SHP77 (cell line): ENCODE data around the gene AKIRIN2.
"Not testable (repeated sequence)": the region's sequence is repeated elsewhere in the genome, so short reads cannot be mapped to it uniquely, and the experiment has no call there.

Source experiments
- DNase-seq, 2 experiments: peaks; one replicate each; lab custom pipeline; 2025; lab: John Stamatoyannopoulos, UW

Gene AKIRIN2

GRCh38 chr6:87718662-87719433, 16.8 kb upstream of the AKIRIN2 start:
- no peak for DNase-seq

DNA sequence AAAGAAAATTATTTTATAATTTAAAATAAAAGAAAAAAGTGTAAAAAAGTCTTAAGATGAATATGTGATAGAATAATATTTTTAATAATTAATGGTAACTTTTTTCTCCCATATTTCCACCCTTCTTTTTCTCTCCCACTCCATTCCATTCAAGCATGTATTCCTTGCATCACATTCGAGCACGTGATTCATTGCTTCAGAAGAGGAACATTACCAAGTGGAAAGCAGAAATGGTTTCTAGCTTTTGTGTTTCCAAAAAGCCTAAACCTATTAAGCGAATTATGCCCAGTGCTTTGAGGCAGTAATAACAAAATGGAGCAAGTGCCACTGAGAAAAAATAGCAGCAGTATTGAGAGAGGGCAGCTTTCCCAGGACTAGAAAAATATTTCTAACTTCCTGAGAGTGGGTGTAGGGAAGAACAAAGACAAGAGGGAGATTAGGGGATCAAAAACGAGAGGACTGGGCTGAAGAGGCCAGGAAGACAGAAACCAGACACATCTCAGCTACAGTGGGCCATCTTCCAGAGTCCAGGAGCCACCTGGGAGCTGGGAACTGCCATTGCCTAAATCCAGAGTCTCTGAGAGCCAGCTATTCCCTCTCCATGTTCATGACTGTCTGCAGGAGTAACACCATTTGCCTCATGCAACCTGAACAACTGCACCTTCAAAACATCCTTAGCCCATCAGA, 15.0 kb upstream of the AKIRIN2 start:
- no peak for DNase-seq

DNA sequence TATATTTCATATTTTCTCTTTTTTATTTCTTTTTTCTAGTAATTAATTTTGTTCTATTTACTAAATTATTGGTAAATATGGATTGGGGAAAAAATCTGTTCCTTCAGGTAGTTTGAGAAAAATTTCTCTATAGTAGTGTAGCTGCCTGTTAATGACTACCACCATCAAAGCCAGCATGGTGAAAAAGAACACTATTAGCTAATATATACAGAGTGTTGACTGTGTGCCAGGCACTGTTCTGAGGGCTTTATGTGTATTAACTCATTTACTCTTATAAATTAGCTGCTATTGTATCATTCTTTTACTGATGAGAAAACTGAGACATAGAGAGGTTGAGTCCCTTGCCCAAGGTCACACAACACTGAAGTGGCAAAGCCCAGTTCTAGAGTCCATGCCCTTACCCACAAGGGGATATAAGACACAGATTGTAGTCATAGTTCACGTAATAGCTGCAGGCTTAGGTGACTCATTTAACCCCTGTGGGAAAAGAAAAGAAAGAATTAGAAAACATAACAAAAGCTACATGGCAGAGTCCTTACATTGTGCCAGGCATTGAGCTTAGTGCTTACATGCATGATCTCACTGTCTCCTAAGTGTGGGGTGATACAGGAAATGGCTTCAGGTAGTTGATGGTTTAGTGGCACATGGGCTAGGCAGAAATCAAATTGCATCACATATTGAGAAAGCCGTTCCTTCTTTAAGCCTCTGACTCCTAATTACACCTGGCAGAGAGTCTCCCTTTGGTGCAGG, 12.2 kb upstream of the AKIRIN2 start:
- DNase-seq: no peak

- DNase-seq: not testable (repeated sequence)
These were observed 10.7 kb upstream of the AKIRIN2 start for GRCh38 chr6:87712713-87713112.

GRCh38 chr6:87710090-87710489, 8.1 kb upstream of the AKIRIN2 start:
- no peak for DNase-seq

DNA sequence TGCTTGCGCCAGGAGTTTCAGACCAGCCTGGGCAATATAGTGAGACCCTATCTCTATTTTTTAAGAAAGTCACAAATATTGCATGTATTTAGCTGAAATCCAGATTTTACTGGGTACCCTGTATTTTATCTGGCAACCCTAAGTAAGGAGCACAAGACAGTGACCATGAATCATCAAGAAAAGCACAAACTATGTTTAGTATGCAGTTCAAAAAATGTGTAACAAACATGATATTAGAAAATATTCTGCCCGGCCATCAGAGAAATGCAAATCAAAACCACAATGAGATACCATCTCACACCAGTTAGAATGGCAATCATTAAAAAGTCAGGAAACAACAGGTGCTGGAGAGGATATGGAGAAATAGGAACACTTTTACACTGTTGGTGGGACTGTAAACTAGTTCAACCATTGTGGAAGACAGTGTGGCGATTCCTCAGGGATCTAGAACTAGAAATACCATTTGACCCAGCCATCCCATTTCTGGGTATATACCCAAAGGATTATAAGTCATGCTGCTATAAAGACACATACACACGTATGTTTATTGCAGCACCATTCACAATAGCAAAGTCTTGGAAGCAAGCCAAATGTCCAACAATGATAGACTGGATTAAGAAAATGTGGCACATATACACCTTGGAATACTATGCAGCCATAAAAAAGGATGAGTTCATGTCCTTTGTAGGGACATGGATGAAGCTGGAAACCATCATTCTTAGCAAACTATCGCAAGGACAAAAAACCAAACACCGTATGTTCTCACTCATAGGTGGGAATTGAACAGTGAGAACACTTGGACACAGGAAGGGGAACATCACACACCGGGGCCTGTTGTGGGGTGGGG, 6.8 kb upstream of the AKIRIN2 start:
- not testable (repeated sequence) for DNase-seq

DNA sequence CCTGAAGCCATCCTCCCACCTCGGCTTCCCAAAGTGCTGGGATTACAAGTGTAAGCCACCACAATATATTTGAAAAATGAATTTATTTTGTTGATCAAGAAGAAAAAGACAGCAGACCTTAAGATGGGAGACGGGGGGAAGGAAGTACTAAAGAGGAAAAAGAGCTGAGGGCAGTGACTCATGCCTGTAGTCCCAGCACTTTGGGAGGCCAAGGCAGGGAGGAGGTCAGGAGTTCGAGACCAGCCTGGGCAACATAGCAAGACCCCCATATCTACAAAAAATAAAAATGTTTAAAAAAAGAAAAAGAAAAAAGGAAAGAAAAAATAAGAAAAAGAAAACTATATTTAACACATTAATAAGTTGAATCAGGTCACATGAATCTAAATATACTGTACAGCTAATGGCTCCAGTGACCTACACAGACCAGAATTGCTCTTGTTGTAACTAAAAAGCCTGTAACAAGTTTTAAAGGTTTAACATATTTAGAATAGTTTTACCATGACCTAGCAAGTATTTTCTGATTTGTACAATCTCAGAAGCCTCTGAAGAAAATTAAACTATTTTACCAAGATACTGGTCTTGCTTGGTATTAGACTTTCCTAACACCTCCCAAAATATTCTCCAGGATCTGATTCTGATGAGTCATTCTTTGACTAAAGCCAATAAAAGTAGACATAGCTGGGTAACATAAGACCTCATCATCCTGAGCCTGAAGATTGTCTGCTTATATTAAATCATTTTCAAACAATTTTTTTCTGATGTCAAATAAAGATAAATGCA, 4.3 kb upstream of the AKIRIN2 start:
- peak in 1 of 2 experiments; percentile 21 for DNase-seq

GRCh38 chr6:87705070-87705691, 3.1 kb upstream of the AKIRIN2 start:
- DNase-seq: no peak

DNA sequence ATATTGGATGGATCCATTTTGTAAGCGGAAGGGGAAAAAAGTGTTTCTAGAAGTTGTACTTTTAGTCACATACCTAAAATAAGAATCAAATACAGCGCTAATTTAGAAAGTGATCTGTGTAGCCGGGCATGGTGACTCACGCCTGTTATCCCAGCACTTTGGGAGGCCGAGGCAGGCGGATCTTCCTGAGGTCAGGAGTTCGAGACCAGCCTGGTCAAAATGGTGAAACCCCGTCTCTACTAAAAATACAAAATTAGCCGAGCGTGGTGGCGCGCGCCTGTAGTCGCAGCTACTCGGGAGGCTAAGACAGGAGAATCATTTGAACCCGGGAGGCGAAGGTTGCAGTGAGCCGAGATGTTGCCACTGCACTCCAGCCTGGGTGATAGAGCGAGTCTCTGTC, 1.0 kb upstream of the AKIRIN2 start:
- not testable (repeated sequence) for DNase-seq

DNA sequence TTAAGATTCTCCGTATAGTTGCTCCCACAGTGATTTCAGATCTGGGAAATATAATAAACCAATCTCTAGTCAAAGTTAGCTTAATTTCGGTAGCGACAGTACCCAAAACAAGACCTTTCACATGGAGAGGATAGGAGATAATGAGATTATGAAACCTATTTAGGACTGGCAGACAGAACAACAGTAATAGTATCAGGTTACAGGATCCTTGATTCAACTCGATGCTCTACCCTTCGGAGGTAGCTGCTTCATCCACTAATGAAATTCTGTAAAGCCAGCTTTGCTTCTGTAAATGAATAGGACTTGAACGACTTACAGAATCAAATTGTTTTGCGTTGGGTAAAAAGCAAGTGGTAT, 534 bp upstream of the AKIRIN2 start:
- peak; percentile 48 to 78 for DNase-seq

DNA sequence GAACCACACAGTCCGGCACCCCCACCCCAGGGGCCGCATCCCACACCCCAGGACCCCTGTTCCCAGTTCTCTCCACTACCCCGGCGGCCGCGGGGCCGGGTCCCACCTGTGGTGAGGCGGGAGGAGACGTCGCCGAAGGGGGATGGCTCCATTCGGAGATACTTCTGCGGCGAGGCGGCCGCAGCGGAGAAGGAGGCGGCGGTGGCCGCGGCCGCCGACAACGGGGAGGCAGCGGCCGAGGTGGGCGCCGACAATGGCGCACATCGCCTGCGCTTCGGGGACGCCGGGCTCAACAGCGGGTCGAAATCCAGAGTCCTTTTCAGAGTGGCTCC, 723 bp downstream of the AKIRIN2 start:
- DNase-seq: no peak

- peak in 1 of 2 experiments; percentile 20 for DNase-seq
These were observed 1.4 kb downstream of the AKIRIN2 start for GRCh38 chr6:87700397-87701343.

DNA sequence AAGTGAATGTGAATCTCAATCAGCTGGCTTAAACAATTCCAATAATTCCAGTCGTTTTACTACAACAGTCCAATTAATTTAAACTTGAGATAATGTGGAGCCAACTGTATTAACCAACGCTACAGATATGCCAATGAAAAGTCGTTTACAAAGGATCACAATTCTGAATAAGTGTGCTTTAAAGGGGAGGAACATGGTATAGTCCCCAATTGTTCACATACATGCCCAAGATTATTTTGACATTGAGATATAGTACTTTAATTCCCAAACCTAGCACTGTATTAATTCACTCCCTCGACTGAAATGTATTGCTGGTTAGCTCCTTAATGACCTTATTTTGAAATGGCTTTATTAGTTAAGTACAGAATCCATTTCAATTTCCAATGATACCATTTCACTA, 2.5 kb downstream of the AKIRIN2 start:
- no peak for DNase-seq

DNA sequence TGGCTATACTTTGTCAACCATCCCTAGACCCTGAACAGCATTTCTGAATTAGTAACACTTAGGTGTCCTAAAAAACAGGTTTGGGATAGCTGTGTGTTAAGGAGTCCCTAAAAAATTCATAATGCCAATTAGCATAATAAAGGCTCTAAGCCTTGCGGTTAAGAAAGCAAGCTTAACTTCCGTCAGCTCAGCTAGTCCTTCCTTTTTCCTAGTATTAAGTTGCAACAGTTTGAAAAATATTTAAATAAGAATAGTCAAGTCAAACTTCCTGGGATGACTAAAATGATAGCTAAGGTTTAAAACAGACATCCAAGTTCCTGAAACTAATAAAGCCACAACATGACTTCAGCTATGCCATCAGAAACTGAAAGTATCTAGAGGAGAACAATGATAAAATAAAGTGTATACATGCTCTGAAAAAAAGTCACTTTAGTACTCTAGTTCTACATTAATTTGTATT, 3.5 kb downstream of the AKIRIN2 start:
- DNase-seq: no peak

- DNase-seq: peak in 1 of 2 experiments; percentile 40
These were observed 4.2 kb downstream of the AKIRIN2 start for GRCh38 chr6:87697581-87698546.

GRCh38 chr6:87696817-87697216, 5.2 kb downstream of the AKIRIN2 start:
- not testable (repeated sequence) for DNase-seq

DNA sequence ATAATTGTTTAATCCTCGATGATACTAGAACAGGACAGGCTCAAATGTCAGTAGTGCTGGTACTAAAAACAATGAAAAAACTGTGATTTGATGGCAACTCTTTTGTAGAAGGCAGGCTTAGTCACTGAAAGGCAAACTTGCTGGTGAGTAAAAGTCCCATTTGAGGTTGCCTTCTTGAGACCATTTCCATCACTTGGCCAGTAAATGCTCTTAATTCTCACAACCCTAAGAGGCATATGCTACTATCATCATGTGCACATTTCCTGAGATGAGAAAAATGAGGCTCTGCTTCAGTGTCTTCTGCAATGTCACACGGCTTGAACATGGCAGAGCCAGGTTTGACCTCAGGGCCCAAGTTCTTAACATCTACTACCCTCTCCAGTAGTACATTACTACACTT, 9.9 kb downstream of the AKIRIN2 start:
- no peak for DNase-seq

DNA sequence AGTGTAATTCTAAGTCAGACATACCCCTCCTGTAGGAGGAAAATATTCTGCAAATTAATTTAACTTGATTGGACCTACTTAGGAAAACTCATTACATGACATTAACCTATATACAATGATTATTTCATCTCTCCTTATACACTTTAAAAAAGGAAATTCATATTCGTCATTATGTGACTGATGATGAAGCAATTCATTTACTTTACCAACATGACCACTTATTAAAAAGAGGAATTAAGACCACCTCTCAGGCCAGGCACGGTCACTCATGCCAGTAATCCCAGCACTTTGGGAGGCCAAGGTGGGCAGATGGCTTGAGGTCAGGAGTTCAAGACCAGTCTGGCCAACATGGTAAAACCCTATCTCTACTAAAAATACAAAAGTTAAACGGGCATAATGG, 11.6 kb downstream of the AKIRIN2 start:
- no peak for DNase-seq
